NCI-H69 (cell line): ENCODE results near the gene CHKB.
"Not testable (repeated sequence)": the region's sequence is repeated elsewhere in the genome, so short reads cannot be mapped to it uniquely, and the experiment has no call there.

ENCODE experiments used
- DNase-seq: peaks from one replicate; lab custom pipeline; 2025; lab: John Stamatoyannopoulos, UW

The CHKB gene

DNA sequence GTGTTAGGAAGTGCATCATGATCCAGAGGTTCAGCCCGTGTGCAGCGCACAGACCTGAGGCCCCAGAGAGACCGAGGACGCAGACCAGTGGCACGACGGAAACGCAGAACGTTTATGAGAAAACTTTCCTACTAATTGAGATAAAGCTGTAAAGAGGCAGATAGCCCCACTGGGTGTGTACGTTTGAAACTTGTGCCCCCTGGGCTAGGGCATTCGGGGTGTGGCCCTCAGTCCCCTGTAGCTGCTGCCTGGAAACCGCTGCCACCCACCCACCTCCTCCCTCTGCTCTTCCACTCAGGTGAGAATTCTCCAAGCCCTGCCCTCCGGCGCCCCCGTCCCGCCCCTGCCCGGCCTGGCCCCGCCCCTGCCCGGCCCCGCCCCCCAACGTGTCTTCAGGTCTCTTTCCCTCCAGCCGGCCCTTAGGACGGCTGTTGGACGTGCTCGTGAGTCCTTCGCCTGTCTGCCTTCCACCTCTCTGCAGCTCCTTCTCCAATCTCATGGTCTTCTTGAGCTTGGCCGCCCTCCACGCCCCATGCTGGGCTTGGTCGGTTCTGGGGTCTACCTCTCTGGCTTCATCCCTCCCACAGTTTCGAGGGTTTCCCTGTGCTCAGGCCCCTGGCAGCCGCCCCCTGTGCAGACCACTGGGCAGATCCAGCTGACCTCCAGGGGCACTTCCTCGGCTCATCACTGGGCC lies 30.0 kb upstream of the CHKB start:
- peak; percentile 65 for DNase-seq

DNA sequence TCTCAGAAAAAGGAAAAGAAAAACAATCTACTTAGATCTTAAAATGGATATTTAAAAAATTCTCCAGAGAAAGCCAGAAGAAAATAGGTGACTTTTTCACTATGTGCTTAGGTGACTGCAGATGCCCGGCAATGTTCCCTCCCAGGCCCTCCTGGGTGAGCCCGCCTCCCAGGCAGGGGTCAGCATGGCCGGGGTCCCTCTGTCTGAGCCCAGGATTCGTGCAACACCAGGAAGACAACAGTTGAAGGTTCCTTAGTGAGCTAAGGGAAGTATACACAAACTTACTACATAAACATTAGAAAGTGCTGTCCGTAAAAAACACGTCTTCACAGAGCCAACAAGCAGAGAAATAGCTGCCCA lies 29.5 kb upstream of the CHKB start:
- DNase-seq = no peak

- DNase-seq = no peak
Observed at GRCh38 chr22:50611341-50612060, 28.9 kb upstream of the CHKB start.

DNA sequence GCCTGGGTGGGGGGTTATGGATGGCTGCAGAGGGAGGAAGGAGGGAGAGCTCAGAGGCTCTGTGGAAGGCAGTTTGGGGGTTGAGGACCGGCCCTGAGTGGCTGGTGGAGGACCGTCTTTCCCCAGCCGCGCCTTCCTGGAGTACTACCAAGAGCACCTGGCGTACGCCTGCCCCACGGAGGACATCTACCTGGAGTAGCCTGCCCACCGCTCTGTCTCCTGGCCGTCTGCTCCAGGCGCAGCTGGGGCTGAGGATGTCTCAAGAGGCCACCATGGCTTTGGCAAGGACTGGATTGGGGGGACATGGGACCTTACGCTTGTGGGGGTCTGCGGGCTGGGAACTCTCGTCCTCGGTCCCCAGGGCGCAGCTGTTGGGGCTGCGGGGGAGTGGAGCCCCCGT lies 27.9 kb upstream of the CHKB start:
- no peak for DNase-seq

DNA sequence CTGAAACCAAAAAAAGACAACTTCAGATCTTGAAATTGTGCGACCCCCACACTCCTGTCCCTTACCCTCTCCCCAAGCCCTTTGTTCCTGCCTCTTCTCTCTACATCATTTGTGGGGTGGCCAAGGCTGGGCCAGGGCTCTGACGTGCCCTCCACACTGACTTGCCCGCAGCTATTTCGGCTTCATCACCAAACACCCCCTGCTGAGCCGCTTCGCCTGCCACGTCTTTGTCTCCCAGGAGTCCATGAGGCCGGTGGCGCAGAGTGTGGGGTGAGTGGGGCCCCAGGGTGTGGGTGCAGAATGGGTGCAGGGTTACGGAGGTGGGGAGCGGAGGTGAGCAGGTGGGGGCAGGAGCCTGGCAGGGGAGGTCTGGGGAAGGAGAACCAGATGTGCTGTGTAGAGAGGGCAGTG lies 27.4 kb upstream of the CHKB start:
- DNase-seq = no peak

DNA sequence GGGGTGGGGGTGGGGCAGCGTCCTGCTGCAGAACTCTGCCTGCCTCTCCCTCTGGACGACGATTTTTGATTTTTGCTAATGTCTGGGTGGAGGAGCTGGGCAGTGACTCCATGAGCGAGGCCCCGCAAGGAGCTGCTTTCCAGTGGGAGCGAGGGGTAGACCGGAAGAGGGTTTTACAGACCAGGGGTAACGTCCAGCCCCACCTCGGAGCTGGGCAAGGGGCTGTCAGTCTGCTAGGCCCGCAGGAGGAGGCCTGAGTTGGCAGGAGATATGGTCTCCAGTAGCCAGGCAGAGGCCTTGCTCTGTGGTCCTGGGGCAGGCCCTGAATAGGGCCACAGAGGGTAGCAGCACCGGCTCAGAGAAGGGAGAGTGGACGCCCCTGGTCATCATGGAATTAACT lies 26.9 kb upstream of the CHKB start:
- no peak for DNase-seq

- no peak for DNase-seq
Observed at GRCh38 chr22:50608996-50609395, 26.3 kb upstream of the CHKB start.

DNA sequence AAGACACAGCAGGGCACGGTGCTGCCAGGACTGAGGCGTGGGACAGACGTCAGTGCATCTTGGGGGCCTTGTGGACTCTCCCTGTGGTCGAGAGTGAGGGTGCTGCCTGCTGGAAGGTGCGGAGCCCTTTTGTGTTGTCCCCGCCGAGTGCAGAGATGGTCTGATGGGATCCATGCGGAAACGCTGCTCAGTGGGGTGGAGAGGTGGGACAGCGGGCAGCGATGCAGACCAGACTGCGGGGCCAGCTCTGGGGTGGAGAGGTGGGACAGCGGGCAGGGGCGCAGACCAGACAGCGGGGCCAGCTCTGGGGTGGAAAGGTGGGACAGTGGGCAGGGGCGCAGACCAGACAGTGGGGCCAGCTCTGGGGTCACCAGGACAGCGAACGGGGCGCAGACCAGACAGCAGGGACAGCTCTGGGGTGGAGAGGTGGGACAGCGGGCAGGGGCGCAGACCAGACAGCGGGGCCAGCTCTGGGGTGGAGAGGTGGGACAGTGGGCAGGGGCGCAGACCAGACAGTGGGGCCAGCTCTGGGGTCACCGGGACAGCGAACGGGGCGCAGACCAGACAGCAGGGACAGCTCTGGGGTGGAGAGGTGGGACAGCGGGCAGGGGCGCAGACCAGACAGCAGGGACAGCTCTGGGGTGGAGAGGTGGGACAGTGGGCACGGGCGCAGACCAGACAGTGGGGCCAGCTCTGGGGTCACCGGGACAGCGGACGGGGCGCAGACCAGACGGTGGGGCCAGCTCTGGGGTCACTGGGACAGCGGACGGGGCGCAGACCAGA lies 25.6 kb upstream of the CHKB start:
- DNase-seq = not testable (repeated sequence)

- DNase-seq = no peak
Observed at GRCh38 chr22:50607659-50608020, 25.0 kb upstream of the CHKB start.

GRCh38 chr22:50606946-50607658 lies 24.5 kb upstream of the CHKB start:
- no peak for DNase-seq

GRCh38 chr22:50606165-50606945 lies 23.7 kb upstream of the CHKB start:
- no peak for DNase-seq

- no peak for DNase-seq
Observed at GRCh38 chr22:50605613-50606074, 23.0 kb upstream of the CHKB start.

- no peak for DNase-seq
Observed at GRCh38 chr22:50605002-50605612, 22.5 kb upstream of the CHKB start.

- DNase-seq = no peak
Observed at GRCh38 chr22:50604256-50605001, 21.8 kb upstream of the CHKB start.

- no peak for DNase-seq
Observed at GRCh38 chr22:50603511-50604255, 21.0 kb upstream of the CHKB start.

- no peak for DNase-seq
Observed at GRCh38 chr22:50602338-50602700, 19.7 kb upstream of the CHKB start.

DNA sequence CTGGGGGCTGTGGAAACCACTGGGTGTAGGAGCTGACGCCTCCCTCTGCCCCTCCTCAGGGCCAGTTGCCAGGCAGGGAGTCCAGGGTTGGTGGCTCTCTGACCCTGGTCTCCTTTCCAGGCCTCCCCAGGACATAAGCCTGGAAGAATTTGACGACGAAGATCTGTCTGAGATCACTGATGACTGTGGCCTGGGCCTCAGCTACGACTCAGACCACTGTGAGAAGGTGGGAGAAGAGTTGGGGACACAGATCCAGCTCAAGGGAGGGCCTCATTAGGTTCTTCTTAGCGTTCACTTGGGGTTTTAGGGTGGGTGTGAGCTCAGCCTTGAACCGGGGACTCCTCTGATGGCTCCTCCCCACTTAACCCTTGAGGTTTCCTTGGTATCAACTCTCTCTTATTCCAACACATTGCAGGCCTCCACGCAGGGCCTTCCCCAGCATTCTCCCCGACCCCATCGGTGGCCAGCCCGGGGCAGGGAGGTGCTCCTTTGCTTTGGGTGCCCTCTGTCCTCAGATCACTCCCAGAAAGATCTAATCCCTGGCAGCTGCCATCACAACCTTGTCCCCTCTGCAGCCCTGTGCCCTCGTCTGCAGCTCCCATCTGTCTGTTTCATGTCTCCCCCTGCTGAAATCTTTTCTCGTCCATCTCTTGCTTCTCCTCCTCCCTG lies 19.2 kb upstream of the CHKB start:
- no peak for DNase-seq

- peak; percentile 56 for DNase-seq
Observed at GRCh38 chr22:50600967-50601668, 18.5 kb upstream of the CHKB start.

DNA sequence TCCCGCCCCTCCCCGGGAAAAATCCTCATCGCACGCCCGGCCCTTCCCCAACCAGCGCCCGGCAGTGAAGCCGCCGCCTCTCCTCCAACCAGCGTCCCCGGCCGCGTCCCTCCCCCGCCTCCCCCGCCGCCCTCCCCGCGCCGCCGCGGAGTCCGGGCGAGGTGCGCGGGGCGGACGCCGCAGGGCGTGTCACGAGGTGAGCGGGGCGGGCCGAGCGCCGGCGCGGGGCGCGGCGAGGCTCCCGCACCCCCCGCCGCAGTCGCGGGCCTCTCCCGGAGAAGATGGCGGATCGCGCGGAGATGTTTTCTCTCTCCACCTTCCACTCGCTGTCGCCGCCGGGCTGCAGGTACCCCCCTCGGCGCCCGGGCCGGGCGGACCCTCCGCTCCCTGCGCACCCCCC lies 17.9 kb upstream of the CHKB start, which contains the start of gene MAPK8IP2:
MAPK8IP2 (plus strand) TSS at position 256 of the 400 bp plus-strand sequence; CDS start at position 282, 26 bp downstream.
- DNase-seq = peak; percentile 88
